WTC11 (cell line): ENCODE measurements around the gene KCNJ15. TPM values are rescaled to one million over a fixed set of nuclear protein-coding genes. Genes with fewer than 3 reads are reported as not detected.

Source experiments
- ATAC-seq: fragments of 200-7000 bp; cut with Tn5 transposase; 2 replicates; pipeline ENCODE4 v1.10.0; 2021; ENCODE audit warnings: mild to moderate bottlenecking, moderate library complexity
- CTCF ChIA-PET: fragments of 300-600 bp; sonication (Branson Sonifier 250); formaldehyde crosslinking; loops from one replicate; lab custom pipeline; 2021; ENCODE audit warnings: antibody characterized with exemption; lab: Charles Lee
- POLR2A ChIA-PET: fragments of 350-600 bp; sonication (Branson Sonifier 250); formaldehyde crosslinking; loops from one replicate; lab custom pipeline; 2021; ENCODE audit warnings: antibody characterized with exemption; lab: Charles Lee
- DNase-seq: peaks from one replicate; pipeline ENCODE4 v3.0.0; 2021; ENCODE audit warnings: low spot score
- H3K27ac Mint-ChIP-seq: 2 replicates; pipeline ENCODE4 v1.8.0; 2021; ENCODE audit warnings: mixed read lengths
- H3K27me3 Mint-ChIP-seq: 2 replicates; pipeline ENCODE4 v1.8.0; 2021; ENCODE audit warnings: low read depth, mild to moderate bottlenecking, moderate library complexity, mixed read lengths
- H3K36me3 Mint-ChIP-seq: 2 replicates; pipeline ENCODE4 v1.8.0; 2021; ENCODE audit warnings: mixed read lengths
- H3K4me1 Mint-ChIP-seq: 2 replicates; pipeline ENCODE4 v1.8.0; 2022; ENCODE audit warnings: mixed read lengths
- H3K4me3 Mint-ChIP-seq: 2 replicates; pipeline ENCODE4 v1.8.0; 2021; ENCODE audit warnings: mild to moderate bottlenecking, moderate library complexity, mixed read lengths
- H3K9me3 Mint-ChIP-seq: 2 replicates; pipeline ENCODE4 v1.8.0; 2021; ENCODE audit warnings: mixed read lengths
- ARID4B ChIP-seq: sonication (generic); formaldehyde crosslinking; IDR thresholded peaks from 2 replicates; pipeline ENCODE4 v1.8.0; 2023; ENCODE audit warnings: missing genetic modification reagents, mild to moderate bottlenecking, borderline replicate concordance
- ATF6 ChIP-seq: sonication (generic); formaldehyde crosslinking; IDR thresholded peaks from 2 replicates; pipeline ENCODE4 v1.8.1; 2023; ENCODE audit warnings: mild to moderate bottlenecking, missing genetic modification reagents
- CDX4 ChIP-seq: fragments of 250-450 bp; sonication (Bioruptor Pico); IDR thresholded peaks from 2 replicates; pipeline ENCODE4 v1.9.0; 2021; ENCODE audit warnings: moderate library complexity, mild to moderate bottlenecking, inconsistent platforms, borderline replicate concordance
- ESRRA ChIP-seq: sonication (generic); formaldehyde crosslinking; IDR thresholded peaks from 2 replicates; pipeline ENCODE4 v1.8.1; 2022; ENCODE audit warnings: mild to moderate bottlenecking, missing genetic modification reagents, borderline replicate concordance
- JAZF1 ChIP-seq: fragments of 250-450 bp; sonication (Bioruptor Pico); IDR thresholded peaks from 2 replicates; pipeline ENCODE4 v1.9.0; 2021; ENCODE audit warnings: moderate library complexity, mild to moderate bottlenecking, inconsistent platforms
- JUN ChIP-seq: sonication (generic); formaldehyde crosslinking; IDR thresholded peaks from 2 replicates; pipeline ENCODE4 v1.8.0; 2023; ENCODE audit warnings: mild to moderate bottlenecking, missing genetic modification reagents
- NR3C1 ChIP-seq: sonication (generic); formaldehyde crosslinking; conservative IDR thresholded peaks from 2 replicates; pipeline ENCODE4 v1.8.1; 2023; ENCODE audit warnings: low read depth, mild to moderate bottlenecking, missing genetic modification reagents
- TEAD4 ChIP-seq: sonication (generic); formaldehyde crosslinking; IDR thresholded peaks from 2 replicates; pipeline ENCODE4 v1.8.0; 2022; ENCODE audit warnings: mild to moderate bottlenecking, missing genetic modification reagents
- ZMAT4 ChIP-seq: fragments of 250-450 bp; sonication (Bioruptor Pico); IDR thresholded peaks from 2 replicates; pipeline ENCODE4 v1.9.0; 2021; ENCODE audit warnings: mild to moderate bottlenecking
- ZNF138 ChIP-seq: sonication (generic); formaldehyde crosslinking; conservative IDR thresholded peaks from 2 replicates; pipeline ENCODE4 v1.8.1; 2022; ENCODE audit warnings: mild to moderate bottlenecking, moderate library complexity, missing genetic modification reagents
- ZNF232 ChIP-seq: sonication (generic); formaldehyde crosslinking; IDR thresholded peaks from 2 replicates; pipeline ENCODE4 v1.8.0; 2022; ENCODE audit warnings: mild to moderate bottlenecking, missing genetic modification reagents
- ZNF423 ChIP-seq: fragments of 250-450 bp; sonication (Bioruptor Pico); IDR thresholded peaks from 2 replicates; pipeline ENCODE4 v2.1.2; 2022; ENCODE audit warnings: mild to moderate bottlenecking, moderate library complexity
- ZNF532 ChIP-seq: fragments of 250-450 bp; sonication (Bioruptor Pico); IDR thresholded peaks from 2 replicates; pipeline ENCODE4 v1.9.0; 2021; ENCODE audit warnings: mild to moderate bottlenecking, borderline replicate concordance
- total RNA-seq: library from RNA; stranded (reverse); gene quantifications from 3 replicates; pipeline ENCODE4 v1.2.3, GENCODE V29; 2021
- TF ChIP-seq, protein P1 (sequence below): sonication (generic); formaldehyde crosslinking; IDR thresholded peaks from 2 replicates; pipeline ENCODE4 v1.8.0; 2022; ENCODE audit warnings: mild to moderate bottlenecking, missing genetic modification reagents
- TF ChIP-seq, protein P2 (sequence below): sonication (generic); formaldehyde crosslinking; IDR thresholded peaks from 2 replicates; pipeline ENCODE4 v1.8.1; 2023; ENCODE audit warnings: mild to moderate bottlenecking, moderate library complexity, missing genetic modification reagents

Gene KCNJ15
- total RNA-seq, 1 experiment from 2014 or later, result 0.57 TPM

DNA sequence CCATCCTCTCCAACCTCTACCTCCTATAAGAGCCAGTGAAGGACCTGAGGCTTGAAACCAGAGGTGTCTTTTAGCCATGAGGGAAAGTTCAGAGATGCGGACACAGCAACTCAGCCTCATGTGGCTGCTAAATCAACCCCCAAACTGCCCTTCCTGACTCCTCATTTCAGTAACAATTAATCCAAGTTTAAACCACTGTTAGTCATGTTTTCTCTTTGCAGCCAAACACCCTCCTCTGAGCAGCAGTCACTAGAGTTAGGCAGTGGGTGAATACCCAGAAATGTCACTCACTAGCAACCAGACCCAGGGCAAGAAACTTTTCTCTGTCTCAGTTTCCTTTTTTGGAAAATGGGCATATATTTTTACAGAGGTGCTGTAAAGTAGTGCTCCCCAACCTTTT is 71.2 kb downstream of the KCNJ15 start (continued):
- TF ChIP-seq ZNF532 (CRISPR knock-in tag) (no peak), ZNF138 (CRISPR knock-in tag) (no peak), ESRRA (CRISPR knock-in tag) (no peak), ATF6 (CRISPR knock-in tag) (no peak), NR3C1 (no peak), JUN (CRISPR knock-in tag) (no peak), ZMAT4 (CRISPR knock-in tag) (no peak), CDX4 (no peak), JAZF1 (CRISPR knock-in tag) (no peak), ARID4B (CRISPR knock-in tag) (no peak)
- TF ChIP-seq, protein P1, sequence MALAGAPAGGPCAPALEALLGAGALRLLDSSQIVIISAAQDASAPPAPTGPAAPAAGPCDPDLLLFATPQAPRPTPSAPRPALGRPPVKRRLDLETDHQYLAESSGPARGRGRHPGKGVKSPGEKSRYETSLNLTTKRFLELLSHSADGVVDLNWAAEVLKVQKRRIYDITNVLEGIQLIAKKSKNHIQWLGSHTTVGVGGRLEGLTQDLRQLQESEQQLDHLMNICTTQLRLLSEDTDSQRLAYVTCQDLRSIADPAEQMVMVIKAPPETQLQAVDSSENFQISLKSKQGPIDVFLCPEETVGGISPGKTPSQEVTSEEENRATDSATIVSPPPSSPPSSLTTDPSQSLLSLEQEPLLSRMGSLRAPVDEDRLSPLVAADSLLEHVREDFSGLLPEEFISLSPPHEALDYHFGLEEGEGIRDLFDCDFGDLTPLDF, result no peak

- POLR2A ChIA-PET, result no interaction called here
- peaks cover 26% of the 10 kb centered on the region for H3K4me1 Mint-ChIP-seq
- TF ChIP-seq, protein P2, sequence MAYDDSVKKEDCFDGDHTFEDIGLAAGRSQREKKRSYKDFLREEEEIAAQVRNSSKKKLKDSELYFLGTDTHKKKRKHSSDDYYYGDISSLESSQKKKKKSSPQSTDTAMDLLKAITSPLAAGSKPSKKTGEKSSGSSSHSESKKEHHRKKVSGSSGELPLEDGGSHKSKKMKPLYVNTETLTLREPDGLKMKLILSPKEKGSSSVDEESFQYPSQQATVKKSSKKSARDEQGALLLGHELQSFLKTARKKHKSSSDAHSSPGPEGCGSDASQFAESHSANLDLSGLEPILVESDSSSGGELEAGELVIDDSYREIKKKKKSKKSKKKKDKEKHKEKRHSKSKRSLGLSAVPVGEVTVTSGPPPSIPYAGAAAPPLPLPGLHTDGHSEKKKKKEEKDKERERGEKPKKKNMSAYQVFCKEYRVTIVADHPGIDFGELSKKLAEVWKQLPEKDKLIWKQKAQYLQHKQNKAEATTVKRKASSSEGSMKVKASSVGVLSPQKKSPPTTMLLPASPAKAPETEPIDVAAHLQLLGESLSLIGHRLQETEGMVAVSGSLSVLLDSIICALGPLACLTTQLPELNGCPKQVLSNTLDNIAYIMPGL (CRISPR knock-in tag), result no peak
- TF ChIP-seq ZNF138 (CRISPR knock-in tag), result no peak
- TF ChIP-seq ZNF423 (CRISPR knock-in tag), result no peak
- TF ChIP-seq ZNF232 (CRISPR knock-in tag), result no peak
- TF ChIP-seq TEAD4 (CRISPR knock-in tag), result no peak
- TF ChIP-seq, all 79 proteins: peak for 0
- H3K36me3 Mint-ChIP-seq, result no peaks in the 10 kb centered on the region
- H3K27me3 Mint-ChIP-seq, result peaks cover 5% of the 10 kb centered on the region; the same call in 1 of the 2 replicates
- H3K9me3 Mint-ChIP-seq, result peaks cover 4% of the 10 kb centered on the region
- DNase-seq (no peak), ATAC-seq (no peak)
- CTCF ChIA-PET, result interaction anchor here (1.2 kb wide), 1 partner anchor 23 kb away, joined by 7 read pairs; no protein-coding TSS in a partner anchor
- H3K27ac Mint-ChIP-seq, result no peak overlapping the region
- H3K4me3 Mint-ChIP-seq, result no peak overlapping the region
Measured at GRCh38 chr21:38329162-38329561, 72.4 kb downstream of the KCNJ15 start.
